GM21360 (cell line): ENCODE measurements around the gene HECA.
A peak's percentile ranks its signal among the peaks of the same experiment; 100 is the strongest.
"Not testable (repeated sequence)": the region's sequence is repeated elsewhere in the genome, so short reads cannot be mapped to it uniquely, and the experiment has no call there.

ENCODE experiments used
- ATAC-seq: cut with Tn5 transposase; IDR thresholded peaks from one replicate; pipeline ENCODE4 v1.9.1; 2021; ENCODE audit warnings: mild to moderate bottlenecking, moderate library complexity; ENCODE audit not compliant: unreplicated experiment

HECA gene

GRCh38 chr6:139135578-139136545, 982 bp downstream of the HECA start:
- ATAC-seq: peak; percentile 34

DNA sequence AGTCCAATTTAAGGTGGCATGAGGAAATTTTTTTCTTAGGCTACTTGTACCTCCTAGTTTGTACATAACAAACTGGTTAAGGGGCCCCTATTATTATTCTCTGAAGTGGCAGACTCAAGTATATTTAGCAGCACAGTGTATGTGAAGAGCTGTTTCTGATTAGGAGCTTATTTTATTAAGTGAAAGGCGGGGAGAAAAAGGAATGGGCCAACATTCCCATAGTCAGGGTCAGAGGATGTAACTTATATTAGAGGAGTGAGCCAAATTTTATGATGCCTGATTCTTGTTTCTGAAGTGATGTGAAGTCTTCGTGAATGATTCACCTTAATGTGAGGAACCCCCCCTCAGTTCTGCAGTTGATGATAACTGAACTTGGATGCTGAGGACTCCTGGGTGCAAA, 2.8 kb downstream of the HECA start:
- ATAC-seq: no peak

- not testable (repeated sequence) for ATAC-seq
Observed at GRCh38 chr6:139140854-139141253, 6.0 kb downstream of the HECA start.

DNA sequence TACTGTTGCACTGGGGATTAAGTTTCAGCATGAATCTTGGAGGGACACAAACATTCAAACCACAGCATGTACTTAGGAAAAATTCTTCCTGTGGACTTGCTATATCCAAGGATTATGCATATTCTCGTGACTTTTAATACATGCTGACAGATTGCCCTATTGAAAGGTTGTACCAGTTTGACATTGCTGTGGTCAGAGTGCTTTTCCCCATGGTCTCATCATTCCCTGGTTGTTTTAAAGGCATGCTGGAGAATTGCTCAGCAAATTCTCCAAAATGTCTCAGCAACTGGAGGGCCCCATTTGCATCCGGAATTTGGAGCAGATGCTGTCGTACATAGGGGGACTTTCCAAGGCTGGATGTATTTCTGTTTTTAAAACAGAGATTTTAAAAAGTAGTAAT, 7.4 kb downstream of the HECA start:
- no peak for ATAC-seq

GRCh38 chr6:139143111-139143510, 8.2 kb downstream of the HECA start:
- ATAC-seq: no peak

DNA sequence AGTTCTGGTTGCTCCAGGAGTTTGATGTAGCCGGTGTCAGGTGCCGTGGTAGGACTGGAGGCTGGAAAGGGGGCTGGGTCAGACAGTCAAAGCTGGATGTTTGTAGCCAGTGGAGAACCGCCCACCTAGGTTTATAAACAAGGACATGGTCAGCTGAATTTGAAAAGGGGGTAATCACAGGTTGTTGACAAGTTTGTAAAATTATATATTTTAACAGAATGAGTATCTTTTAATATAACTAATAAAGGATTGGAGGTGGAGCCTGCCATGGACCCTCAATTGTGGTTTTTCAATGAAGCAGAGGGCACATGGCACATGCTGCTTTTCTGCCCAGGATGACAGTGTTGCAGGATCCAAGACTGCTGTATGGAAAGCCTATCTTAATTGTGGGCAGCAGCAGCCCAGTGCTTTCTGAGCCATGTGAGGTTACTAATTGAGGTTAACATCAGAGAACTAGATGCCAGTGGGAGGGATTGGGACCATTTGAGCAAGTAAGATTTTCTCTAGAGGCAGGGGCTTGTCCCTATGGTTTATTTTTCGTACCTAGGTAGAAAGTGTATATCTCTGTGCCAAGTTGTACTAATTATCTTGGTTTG, 9.7 kb downstream of the HECA start:
- no peak for ATAC-seq

DNA sequence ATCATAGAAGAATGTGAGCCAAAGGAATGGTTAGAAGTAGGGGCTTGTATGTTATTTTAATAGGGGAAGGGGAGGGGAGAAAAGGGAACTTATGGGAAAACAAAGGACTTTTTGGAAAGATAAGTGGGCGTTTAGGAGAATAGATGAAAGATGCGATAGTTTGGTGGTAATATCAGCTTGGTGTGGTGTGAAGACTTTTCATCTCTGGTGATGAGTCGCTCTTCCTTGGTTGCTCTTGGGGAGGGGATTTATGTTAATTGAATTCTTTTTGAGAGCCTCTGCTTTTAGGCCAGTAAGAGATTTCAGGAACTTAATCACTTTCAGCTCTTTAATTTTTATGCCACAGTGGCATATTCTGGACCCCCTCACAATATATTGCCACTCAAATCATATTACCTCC, 10.8 kb downstream of the HECA start:
- ATAC-seq: no peak

GRCh38 chr6:139146317-139146726, 11.4 kb downstream of the HECA start:
- no peak for ATAC-seq

DNA sequence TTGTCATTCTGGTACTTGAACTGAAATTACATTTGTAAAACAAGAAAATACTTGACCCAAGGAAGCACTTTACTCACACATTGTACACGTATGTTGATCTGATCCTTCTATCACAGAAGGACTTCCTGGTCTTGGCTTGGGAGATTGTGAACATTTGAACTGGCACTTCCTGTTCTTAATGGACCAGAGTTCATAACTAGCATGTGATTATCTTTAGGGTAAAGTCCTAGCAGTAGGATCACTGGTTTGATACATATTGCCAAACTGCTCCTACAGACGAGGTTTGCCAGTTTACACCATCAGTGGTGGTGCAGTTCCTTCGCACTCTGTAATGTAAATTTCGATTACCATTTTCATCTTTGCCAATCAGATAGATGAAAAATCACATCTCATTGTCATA, 12.7 kb downstream of the HECA start:
- ATAC-seq: no peak

- ATAC-seq: no peak
Observed at GRCh38 chr6:139148557-139149235, 13.8 kb downstream of the HECA start.

GRCh38 chr6:139149383-139149782, 14.5 kb downstream of the HECA start:
- ATAC-seq: no peak

GRCh38 chr6:139150920-139151319, 16.0 kb downstream of the HECA start:
- ATAC-seq: no peak

GRCh38 chr6:139151425-139152087, 16.7 kb downstream of the HECA start:
- no peak for ATAC-seq

DNA sequence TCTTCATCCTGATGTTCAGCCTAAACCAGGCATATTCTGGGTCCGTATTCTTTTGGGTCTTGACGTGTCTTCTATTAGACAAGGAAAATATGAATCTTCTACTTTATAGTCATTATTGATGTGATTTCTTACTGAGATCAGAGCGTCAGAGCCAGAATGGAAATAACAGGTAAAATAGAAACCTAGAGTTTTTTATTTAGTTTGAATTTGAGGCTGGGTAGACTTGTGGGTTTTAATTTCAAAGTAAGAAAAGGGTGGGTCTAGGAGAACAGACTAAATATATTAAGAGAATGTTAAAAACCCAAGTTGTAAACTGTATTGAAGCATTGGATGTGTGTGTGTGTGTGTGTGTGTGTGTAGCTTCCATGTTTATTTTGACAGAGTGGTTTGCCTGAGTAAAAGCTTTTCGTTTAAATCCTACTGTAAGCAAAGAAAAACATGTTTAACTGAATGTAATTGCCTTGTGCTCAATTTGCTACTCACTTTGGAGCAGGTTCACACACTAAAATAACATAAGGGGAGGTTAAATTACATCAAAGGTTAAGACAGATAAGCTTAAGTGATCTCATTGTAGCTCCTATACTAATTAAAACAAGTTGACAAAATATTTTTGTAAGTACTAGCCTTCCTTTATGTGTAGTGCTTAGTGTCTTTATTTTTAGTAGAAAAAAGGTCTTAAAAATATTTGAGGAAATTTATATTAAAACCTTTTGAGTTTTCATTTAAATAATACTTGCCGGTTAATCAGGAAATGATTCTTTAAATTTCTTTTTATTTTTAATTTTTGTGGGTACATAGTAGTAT, 17.4 kb downstream of the HECA start:
- ATAC-seq: no peak

GRCh38 chr6:139152892-139153271, 18.0 kb downstream of the HECA start:
- ATAC-seq: no peak

GRCh38 chr6:139153855-139154254, 19.0 kb downstream of the HECA start:
- ATAC-seq: no peak

GRCh38 chr6:139154881-139155547, 20.1 kb downstream of the HECA start:
- no peak for ATAC-seq

DNA sequence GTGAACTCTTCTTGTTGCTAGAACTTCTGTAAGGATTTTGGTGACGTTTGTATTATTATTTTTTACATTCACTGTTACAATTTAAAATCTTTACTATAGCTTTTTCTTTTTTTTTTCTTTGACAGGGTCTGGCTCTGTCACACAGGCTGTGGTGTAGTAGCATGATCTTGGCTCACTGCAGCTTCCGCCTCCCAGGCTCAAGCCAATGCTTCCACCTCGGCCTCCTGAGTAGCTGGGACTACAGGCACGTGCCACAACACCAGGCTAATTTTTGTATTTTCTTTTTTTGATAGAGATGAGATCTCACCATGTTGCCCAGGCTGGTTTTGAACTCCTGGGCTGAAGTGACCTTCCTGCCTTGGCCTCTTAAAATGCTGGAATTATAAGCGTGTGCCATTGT, 21.2 kb downstream of the HECA start:
- ATAC-seq: no peak

DNA sequence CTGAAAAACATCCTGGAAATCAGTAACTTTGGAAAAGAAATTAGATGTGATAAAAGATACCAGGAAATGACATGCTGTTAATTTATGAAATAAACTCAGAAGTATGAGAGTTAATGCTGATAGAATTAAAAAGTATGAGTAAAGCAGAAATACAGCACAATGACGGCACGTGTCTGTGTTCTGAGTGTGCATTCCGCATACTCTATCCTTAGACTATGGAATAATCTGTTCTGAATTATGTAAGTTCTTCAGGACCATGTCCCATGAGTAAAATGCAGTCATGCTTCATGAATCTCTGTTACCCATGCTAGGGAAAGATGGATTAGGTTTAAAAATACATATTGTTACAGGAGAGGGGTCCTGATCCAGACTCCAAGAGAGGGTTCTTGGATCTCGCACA, 21.7 kb downstream of the HECA start:
- ATAC-seq: no peak

GRCh38 chr6:139157086-139157485, 22.2 kb downstream of the HECA start:
- not testable (repeated sequence) for ATAC-seq
